SU-DHL-6 (cell line): Measurements from ENCODE around the gene PDLIM4.

Source experiments
- H2AFZ ChIP-seq: fragments of 200-600 bp; sonication (generic); 2 replicates; pipeline ENCODE4 v1.6.1; 2014; ENCODE audit warnings: low read depth, mild to moderate bottlenecking, moderate library complexity, mixed read lengths, antibody characterized with exemption, low read length; ENCODE audit not compliant: severe bottlenecking
- H3F3A ChIP-seq: fragments of 200-600 bp; shearing (Covaris generic); 2 replicates; pipeline ENCODE4 v1.6.0; 2016; ENCODE audit warnings: antibody characterized with exemption, mild to moderate bottlenecking; ENCODE audit not compliant: insufficient read depth
- H3K27ac ChIP-seq: fragments of 200-600 bp; sonication (generic); 2 replicates; pipeline ENCODE4 v1.5.1; 2016; ENCODE audit warnings: low read depth, mild to moderate bottlenecking, low read length, moderate library complexity, mixed read lengths
- H3K27me3 ChIP-seq: fragments of 200-600 bp; sonication (generic), shearing (Covaris generic); 2 replicates; pipeline ENCODE4 v1.6.0; 2014; ENCODE audit warnings: mild to moderate bottlenecking, low read length
- H3K36me3 ChIP-seq: fragments of 200-600 bp; sonication (generic); 2 replicates; pipeline ENCODE4 v1.6.1; 2014; ENCODE audit warnings: mild to moderate bottlenecking, low read length, mixed read lengths
- H3K4me2 ChIP-seq: fragments of 300-600, 200-600 bp; shearing (Covaris generic), sonication (generic); 2 replicates; pipeline ENCODE4 v1.6.0; 2014; ENCODE audit warnings: low read length, low read depth, mild to moderate bottlenecking; ENCODE audit not compliant: poor library complexity, severe bottlenecking
- H3K4me3 ChIP-seq: fragments of 200-600 bp; sonication (generic); 2 replicates; pipeline ENCODE4 v1.5.1; 2014; ENCODE audit warnings: antibody characterized with exemption, low read length, mild to moderate bottlenecking, mixed read lengths; ENCODE audit not compliant: insufficient read depth, poor library complexity, severe bottlenecking
- H3K79me2 ChIP-seq: fragments of 200-600 bp; sonication (generic); 2 replicates; pipeline ENCODE4 v1.6.1; 2014; ENCODE audit warnings: mild to moderate bottlenecking, low read length, moderate library complexity; ENCODE audit not compliant: insufficient read depth
- H3K9ac ChIP-seq: fragments of 200-600 bp; sonication (generic); 2 replicates; pipeline ENCODE4 v1.7.0; 2014; ENCODE audit warnings: mild to moderate bottlenecking, low read length
- H3K9me2 ChIP-seq: fragments of 200-600 bp; sonication (generic); replicated peaks from 2 replicates; pipeline ENCODE4 v1.6.1; 2014; ENCODE audit warnings: low read length; ENCODE audit not compliant: insufficient read depth
- H3K9me3 ChIP-seq: fragments of 200-600 bp; sonication (generic); 2 replicates; pipeline ENCODE4 v1.6.1; 2014; ENCODE audit warnings: low read length, mixed read lengths; ENCODE audit not compliant: insufficient read depth
- H4K20me1 ChIP-seq: fragments of 200-600 bp; sonication (generic); 2 replicates; pipeline ENCODE4 v1.6.1; 2014; ENCODE audit warnings: low read depth, mild to moderate bottlenecking, antibody characterized with exemption, low read length, moderate library complexity, mixed read lengths
- EZH2phosphoT487 ChIP-seq: fragments of 200-600 bp; sonication (generic), shearing (Covaris generic); conservative IDR thresholded peaks from 2 replicates; pipeline ENCODE4 v1.6.1; 2018; ENCODE audit warnings: mild to moderate bottlenecking, antibody characterized with exemption, low read length, moderate library complexity, mixed read lengths
- TF ChIP-seq, protein P1 (sequence below): fragments of 200-600 bp; sonication (generic); IDR thresholded peaks from one replicate; pipeline ENCODE4 v1.5.1; 2017; ENCODE audit warnings: antibody characterized with exemption, mild to moderate bottlenecking, low read length, moderate library complexity; ENCODE audit not compliant: insufficient read depth, poor library complexity, severe bottlenecking

Gene PDLIM4

DNA sequence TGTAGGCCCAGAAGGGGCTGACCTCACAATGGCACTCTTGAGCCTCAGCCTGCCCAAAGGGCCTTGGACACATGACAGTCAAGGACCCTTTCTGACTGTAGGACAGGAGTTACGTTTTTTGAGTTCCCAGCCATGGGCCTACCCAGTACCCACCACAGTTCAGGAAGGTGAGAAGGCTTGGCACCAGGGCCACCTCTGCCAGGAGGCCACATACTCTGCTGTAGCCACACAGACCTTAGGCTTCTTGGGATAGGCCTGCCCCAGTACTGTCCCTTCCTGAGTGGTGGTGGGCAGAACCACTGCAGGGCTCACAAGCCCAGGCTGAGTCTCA, 12.8 kb downstream of the PDLIM4 start:
- Histone ChIP-seq H3K9me2 (no peaks in the 10 kb centered on the region), H4K20me1 (no peaks in the 10 kb centered on the region), H3K79me2 (no peaks in the 10 kb centered on the region), H2AFZ (no peak overlapping the region), H3K9me3 (no peaks in the 10 kb centered on the region), H3K4me2 (no peak overlapping the region), H3K27ac (no peak overlapping the region), H3K4me3 (no peak overlapping the region), H3K27me3 (no peaks in the 10 kb centered on the region), H3K9ac (no peak overlapping the region), H3F3A (no peaks in the 10 kb centered on the region), H3K36me3 (no peaks in the 10 kb centered on the region)
- TF ChIP-seq EZH2phosphoT487, result no peak

DNA sequence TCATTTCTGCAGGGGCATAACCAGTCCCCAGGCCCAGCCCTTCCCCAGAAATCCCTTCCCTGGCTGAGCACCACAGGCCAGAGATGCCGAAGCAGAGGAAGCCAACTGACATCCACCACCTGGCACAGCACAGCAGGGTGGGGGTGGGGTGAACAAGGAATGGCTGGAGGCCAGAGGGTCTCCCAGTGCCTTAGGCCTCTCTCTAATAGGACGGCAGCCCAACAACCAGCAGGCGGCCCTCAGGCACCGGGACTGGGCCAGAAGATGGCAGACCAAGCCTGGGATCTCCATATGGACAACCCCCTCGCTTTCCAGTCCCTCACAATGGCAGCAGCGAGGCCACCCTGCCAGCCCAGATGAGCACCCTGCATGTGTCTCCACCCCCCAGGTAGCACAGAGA, 13.2 kb downstream of the PDLIM4 start:
- H3K9ac ChIP-seq, result no peak overlapping the region
- H3K27ac ChIP-seq, result no peak overlapping the region
- no peak overlapping the region for H2AFZ ChIP-seq
- H3K27me3 ChIP-seq, result no peaks in the 10 kb centered on the region
- H3K9me3 ChIP-seq, result no peaks in the 10 kb centered on the region
- no peak overlapping the region for H3K4me3 ChIP-seq
- no peaks in the 10 kb centered on the region for H3K36me3 ChIP-seq
- H4K20me1 ChIP-seq, result no peaks in the 10 kb centered on the region
- no peaks in the 10 kb centered on the region for H3K79me2 ChIP-seq
- H3K4me2 ChIP-seq, result no peak overlapping the region
- TF ChIP-seq, protein P1, sequence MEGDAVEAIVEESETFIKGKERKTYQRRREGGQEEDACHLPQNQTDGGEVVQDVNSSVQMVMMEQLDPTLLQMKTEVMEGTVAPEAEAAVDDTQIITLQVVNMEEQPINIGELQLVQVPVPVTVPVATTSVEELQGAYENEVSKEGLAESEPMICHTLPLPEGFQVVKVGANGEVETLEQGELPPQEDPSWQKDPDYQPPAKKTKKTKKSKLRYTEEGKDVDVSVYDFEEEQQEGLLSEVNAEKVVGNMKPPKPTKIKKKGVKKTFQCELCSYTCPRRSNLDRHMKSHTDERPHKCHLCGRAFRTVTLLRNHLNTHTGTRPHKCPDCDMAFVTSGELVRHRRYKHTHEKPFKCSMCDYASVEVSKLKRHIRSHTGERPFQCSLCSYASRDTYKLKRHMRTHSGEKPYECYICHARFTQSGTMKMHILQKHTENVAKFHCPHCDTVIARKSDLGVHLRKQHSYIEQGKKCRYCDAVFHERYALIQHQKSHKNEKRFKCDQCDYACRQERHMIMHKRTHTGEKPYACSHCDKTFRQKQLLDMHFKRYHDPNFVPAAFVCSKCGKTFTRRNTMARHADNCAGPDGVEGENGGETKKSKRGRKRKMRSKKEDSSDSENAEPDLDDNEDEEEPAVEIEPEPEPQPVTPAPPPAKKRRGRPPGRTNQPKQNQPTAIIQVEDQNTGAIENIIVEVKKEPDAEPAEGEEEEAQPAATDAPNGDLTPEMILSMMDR, result no peak
- TF ChIP-seq EZH2phosphoT487, result no peak
- H3K9me2 ChIP-seq, result no peaks in the 10 kb centered on the region
- H3F3A ChIP-seq, result no peaks in the 10 kb centered on the region

DNA sequence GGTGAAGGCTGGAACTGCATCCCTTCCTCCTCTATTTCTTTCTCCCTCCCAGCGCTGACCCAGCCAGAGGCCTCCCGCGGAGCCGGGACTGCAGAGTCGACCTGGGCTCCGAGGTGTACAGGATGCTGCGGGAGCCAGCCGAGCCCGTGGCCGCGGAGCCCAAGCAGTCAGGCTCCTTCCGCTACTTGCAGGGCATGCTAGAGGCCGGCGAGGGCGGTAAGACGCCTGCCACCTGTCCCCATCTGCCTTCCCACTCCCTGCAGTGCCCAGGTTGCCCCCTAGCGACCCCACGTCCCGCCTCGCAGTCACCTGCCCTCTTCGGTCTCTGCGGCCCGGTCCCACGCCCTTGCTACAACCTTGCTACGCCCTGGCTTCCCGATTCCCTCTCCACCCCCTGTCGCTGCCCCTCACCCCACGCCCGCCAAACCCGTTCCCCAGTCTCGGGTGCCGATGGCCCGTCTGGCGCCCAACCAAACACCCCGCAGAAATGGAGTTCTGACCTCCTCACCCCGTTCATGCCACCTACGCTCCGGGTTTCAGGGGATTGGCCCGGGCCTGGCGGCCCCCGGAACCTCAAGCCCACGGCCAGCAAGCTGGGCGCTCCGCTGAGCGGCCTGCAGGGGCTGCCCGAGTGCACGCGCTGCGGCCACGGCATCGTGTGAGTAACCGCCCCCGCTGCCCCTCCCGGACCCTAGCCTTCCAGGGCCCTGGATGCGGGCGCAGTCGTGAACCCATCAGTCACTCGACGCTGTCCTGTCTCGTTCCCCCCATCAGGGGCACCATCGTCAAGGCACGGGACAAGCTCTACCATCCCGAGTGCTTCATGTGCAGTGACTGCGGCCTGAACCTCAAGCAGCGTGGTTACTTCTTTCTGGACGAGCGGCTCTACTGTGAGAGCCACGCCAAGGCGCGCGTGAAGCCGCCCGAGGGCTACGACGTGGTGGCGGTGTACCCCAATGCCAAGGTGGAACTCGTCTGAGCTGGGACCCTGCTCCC, 14.1 kb downstream of the PDLIM4 start:
- Histone ChIP-seq H3K79me2 (no peaks in the 10 kb centered on the region), H3F3A (no peaks in the 10 kb centered on the region), H3K9me2 (no peaks in the 10 kb centered on the region), H3K27me3 (no peaks in the 10 kb centered on the region), H3K9ac (no peak overlapping the region), H4K20me1 (no peaks in the 10 kb centered on the region), H3K4me3 (no peak overlapping the region), H3K9me3 (no peaks in the 10 kb centered on the region), H3K27ac (no peak overlapping the region), H2AFZ (no peak overlapping the region), H3K36me3 (no peaks in the 10 kb centered on the region), H3K4me2 (no peak overlapping the region)
- no peak for TF ChIP-seq EZH2phosphoT487

DNA sequence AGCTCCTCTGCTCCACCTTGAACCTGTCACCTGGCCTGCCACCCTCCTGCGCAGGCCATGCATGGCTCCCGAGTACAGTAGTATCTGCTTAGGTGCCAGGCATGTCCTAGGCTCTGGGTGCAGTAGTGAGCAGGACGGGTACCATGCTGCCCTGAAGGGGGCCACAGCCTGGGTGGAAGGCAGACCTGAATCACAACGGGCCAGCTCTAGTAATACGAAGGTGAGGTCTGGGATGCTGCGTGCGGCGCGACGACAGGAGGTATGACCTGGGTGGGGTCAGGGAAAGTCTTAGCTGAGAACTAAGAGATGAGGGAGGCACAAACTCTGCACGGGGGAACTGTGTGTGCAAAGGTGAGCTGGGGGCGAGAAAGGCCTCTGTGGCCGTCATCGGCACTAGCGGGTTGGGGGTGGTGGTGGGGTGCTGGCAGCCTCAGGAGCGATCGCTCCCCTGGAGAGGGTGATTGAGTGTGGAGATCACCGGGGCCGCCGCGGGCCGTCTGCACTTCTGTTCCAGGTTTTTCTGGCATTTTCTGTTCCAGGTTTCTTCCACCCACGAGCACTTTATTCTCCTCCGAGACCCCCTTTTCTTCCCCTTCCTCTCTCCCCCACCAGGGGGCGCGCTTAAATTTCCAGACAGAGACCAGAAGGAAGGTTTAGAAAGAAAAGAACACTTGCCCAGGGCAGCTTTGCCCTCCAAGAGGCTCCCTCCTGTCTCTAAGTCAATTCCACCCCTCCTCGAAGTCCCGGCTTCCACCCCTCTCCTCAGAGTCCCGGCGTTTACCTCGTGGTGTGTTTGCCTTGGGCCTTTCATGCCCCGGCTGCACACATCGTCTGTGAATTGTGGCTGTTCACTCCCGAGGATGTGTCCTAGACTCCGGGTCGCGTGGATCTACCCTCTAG, 15.1 kb downstream of the PDLIM4 start:
- Histone ChIP-seq H3K27ac (no peak overlapping the region), H3K36me3 (no peaks in the 10 kb centered on the region), H3K9me3 (no peaks in the 10 kb centered on the region), H3K4me2 (no peak overlapping the region), H3K9ac (no peak overlapping the region), H3K79me2 (no peaks in the 10 kb centered on the region), H3K4me3 (no peak overlapping the region), H3F3A (no peaks in the 10 kb centered on the region), H2AFZ (no peak overlapping the region), H4K20me1 (no peaks in the 10 kb centered on the region), H3K27me3 (no peaks in the 10 kb centered on the region), H3K9me2 (no peaks in the 10 kb centered on the region)
- TF ChIP-seq EZH2phosphoT487, result no peak
- TF ChIP-seq, protein P1, result peak; percentile 79
